D341Med (cell line): ENCODE results near the gene SNHG17.
"Not testable (repeated sequence)": the region's sequence is repeated elsewhere in the genome, so short reads cannot be mapped to it uniquely, and the experiment has no call there.

Experiments used
- DNase-seq: peaks from one replicate; pipeline ENCODE4 v3.0.0; 2012; ENCODE audit warnings: low spot score

Gene SNHG17

GRCh38 chr20:38420388-38421085 is 14.6 kb downstream of the SNHG17 start:
- DNase-seq, result no peak

GRCh38 chr20:38418509-38419204 is 16.5 kb downstream of the SNHG17 start:
- DNase-seq, result no peak

- no peak for DNase-seq
Measured at GRCh38 chr20:38414769-38415450, 20.2 kb downstream of the SNHG17 start.

DNA sequence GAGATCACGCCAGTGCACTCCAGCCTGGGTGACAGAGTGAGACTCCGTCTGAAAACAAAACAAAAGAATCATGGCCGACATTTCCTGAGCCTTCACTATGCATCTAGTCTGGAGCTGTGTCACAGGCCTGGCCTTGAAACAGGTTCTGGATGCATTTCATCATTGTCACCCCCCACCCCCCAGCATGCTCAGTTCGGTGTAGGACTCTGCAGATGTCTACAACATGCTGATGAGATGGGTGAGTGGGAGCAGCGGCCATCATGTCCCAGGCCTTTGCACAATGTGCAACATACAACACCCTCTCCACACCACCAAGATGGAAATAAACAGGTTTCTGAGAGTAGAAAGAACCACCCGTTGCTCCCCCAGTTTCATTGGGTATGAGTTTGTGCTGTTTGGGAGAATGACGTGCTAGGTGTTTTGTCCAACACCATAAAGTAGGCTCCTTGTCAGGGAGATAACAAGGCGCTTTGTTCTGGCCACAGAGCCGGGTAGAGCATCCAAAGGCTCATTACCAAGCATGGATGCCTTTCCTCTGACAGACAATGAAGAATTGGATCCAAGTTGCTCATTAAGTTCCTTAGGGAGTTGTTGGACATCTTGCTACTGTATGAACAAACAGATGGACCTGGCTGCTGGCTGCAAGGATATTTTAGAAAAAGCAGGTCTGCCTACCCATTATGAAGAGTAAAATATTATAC is 22.1 kb downstream of the SNHG17 start:
- no peak for DNase-seq

- not testable (repeated sequence) for DNase-seq
Measured at GRCh38 chr20:38407822-38408221, 27.3 kb downstream of the SNHG17 start.

- DNase-seq, result no peak
Measured at GRCh38 chr20:38407321-38407720, 27.8 kb downstream of the SNHG17 start.

DNA sequence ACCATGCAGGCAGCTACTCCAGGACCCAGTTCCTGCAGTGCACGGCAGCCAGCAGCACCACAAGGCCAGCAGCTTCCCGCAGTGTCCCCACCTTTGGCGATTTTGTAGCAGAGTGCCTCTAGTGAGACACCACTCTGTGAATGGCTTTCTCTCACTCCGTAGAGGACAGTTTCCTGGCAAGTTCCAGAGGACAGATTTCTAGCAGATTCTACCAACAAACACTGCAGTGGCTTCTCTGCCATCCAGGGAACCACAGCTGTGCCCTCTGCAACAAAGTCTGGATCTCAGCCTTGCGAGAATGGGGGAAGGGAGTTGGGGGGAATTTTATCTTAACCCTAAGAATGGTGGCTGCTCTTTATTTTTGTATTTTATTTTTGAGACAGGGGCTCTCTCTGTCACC is 28.7 kb downstream of the SNHG17 start:
- no peak for DNase-seq

GRCh38 chr20:38405132-38405531 is 30.0 kb downstream of the SNHG17 start:
- no peak for DNase-seq

DNA sequence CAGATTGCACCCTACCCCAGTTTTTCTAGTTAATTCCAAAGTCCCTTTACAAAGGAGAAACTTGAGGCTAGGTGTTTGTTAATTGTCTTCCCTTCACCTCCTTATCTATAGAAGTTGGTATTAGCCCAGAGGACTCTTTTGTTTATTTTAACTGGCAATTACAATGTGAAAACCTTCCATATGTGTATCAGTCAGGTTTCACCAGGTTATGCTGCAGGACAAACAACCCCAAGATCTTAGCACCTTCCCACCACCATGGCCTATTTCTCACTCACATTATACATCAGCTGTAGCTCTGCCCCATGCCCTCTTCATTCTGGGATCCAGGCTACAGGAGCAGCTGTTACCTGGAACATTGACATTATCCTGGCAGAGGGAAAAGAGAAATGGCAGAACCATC is 31.1 kb downstream of the SNHG17 start:
- DNase-seq, result no peak

GRCh38 chr20:38402816-38403215 is 32.3 kb downstream of the SNHG17 start:
- DNase-seq, result no peak

DNA sequence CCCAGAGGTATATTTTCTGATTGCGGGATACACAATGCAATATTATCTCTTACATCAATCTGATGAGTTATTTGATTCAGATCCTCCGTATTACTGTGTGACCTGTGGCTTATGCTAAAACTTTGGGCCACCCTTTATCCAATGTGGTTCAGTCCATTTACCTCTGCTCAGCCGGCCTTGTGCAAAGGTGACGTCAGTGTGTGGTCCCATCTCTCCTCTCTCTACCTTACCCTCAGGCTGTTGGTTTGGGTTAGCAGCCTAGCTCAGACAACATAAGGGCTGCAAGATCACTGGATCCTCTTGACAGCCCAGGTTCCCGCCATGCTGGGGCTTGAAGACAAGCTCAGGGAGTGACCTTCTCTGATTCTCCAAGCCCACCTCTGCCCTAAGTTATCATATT is 33.0 kb downstream of the SNHG17 start:
- no peak for DNase-seq

DNA sequence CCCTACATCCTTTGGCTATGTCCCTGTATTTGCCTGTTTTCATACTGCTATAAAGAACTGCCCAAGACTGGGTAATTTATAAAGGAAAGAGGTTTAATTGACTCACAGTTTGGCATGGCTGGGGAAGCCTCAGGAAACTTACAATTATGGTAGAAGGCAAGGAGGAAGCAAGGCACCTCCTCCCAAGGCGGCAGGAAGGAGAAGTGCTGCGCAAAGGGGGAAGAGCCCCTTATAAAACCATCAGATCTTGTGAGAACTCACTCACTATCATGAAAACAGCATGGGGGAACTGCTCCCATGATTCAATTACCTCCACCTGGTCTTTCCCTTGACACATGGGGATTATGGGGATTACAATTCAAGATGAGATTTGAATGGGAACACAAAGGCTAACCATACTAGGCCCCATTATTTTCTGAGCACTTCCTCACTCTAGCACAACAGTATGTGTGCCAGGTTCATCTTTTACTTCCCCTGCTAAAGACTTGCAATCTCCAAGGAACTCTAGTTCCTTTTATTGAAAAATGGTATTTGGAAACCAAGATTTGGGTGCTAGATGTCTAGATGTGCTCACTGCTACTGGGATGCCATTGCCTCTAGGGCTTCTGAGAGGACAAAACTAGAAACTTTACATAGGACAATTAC is 39.3 kb downstream of the SNHG17 start:
- DNase-seq, result not testable (repeated sequence)

GRCh38 chr20:38395165-38395564 is 40.0 kb downstream of the SNHG17 start:
- DNase-seq, result no peak

DNA sequence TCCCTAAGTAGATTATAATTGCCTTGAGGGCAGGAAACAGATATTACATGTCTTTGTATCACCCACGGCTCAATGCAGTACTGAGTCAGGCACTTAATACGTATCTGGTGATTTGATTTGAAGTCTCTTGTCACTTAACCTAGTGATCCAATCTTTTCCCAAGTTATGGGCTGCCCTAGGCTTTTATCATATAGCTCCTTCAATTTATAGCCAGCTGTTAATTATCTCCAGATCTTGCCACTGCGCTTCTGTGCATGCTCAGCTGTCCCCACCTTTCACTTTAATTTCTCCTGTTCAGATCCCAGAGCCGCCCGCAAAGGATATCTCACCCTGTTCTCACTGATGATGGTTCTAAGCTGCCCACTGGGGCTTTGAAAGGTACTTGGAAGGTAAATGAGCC is 41.9 kb downstream of the SNHG17 start:
- DNase-seq, result no peak

- no peak for DNase-seq
Measured at GRCh38 chr20:38392356-38392755, 42.8 kb downstream of the SNHG17 start.

- DNase-seq, result no peak
Measured at GRCh38 chr20:38387953-38388352, 47.2 kb downstream of the SNHG17 start.

GRCh38 chr20:38386851-38387250 is 48.3 kb downstream of the SNHG17 start:
- no peak for DNase-seq

DNA sequence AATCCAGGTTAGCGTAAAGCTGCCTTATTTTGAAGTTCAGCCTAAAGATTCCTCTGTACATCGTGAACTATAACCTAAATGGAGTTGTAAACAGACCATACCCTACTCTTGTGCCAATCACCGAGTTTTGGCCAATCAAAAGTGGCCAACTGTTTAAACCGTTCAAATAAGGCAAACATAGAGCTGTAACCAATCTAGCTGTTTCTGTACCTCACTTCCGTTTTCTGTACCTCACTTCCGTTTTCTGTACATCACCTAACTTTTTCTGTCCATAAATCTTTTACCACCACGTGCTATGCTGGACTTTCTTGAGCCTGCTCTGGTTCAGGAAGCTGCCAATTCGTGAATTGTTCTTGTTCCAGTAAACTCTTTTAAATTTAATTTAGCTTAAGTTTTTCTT is 49.1 kb downstream of the SNHG17 start:
- DNase-seq, result no peak

GRCh38 chr20:38383147-38383546 is 52.0 kb downstream of the SNHG17 start:
- no peak for DNase-seq

DNA sequence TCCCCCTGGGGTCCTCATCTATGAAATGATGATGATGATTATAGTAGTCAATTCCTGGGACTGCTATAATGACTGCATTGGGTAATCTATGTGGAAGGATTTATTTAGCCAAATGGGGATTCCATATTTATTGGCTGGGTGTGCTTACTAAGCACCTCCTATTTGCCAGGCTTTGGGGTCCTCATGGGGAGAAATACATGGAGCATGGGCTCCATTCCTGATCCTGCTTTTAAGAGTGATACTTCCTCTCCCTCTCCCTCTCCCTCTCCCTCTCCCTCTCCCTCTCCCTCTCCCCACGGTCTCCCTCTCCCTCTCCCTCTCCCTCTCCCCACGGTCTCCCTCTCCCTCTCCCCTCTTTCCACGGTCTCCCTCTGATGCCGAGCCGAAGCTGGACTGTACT is 57.3 kb downstream of the SNHG17 start:
- DNase-seq, result not testable (repeated sequence)

DNA sequence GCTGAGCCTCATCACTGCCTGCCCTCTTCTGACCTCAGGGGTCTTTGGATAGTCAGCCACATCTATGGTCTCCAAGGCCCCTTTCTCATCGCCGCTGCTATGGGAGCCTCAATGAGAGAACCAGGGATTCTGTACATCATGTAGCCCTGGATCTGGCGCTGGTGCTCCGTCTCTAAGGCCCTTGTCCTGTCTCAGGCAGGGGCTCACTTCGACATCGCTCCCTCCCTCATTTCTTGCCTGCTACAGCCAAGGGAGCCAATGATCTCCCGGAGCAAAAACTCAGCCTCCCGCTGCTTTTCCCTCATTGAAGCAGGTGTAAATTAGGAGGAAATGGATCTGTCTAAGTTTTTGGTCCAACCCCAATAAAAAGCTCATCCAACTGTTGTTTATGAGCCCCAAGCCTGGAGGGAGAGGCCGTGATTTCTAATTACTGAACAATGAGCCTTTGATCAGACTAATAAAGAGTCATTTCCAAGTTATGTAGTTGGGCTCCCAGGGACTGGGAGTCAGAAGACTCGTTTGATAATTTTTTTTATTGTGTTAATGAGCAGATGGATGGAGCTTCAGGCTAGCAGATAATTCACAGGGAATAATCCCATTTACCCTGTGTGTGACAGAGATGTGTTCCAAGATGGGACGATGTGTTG is 58.0 kb downstream of the SNHG17 start:
- no peak for DNase-seq

- no peak for DNase-seq
Measured at GRCh38 chr20:38373898-38374297, 61.2 kb downstream of the SNHG17 start.
